ENCODE results near the gene TEDC2.

The TEDC2 gene

GRCh38 chr16:2450975-2451381, 8.9 kb upstream of the TEDC2 start:
- Histone ChIP-seq H3K36me3 (ENCODE audit: insufficient read depth) (peaks cover 18% of the 10 kb centered on the region; the same call in 1 of the 2 replicates), H3K79me2 (ENCODE audit: insufficient read depth, low read depth) (no peaks in the 10 kb centered on the region), H2AFZ (ENCODE audit: low read depth) (no peak overlapping the region), H3K4me3 (IDR thresholded peaks at IDR 0.05; ENCODE audit: insufficient read depth, low read depth, low read length) (no peak overlapping the region), H3K4me2 (no peak overlapping the region), H4K20me1 (ENCODE audit: insufficient read depth) (no peaks in the 10 kb centered on the region), H3K9ac (no peak overlapping the region), H3K27me3 (ENCODE audit: insufficient read depth, low read depth) (no peaks in the 10 kb centered on the region), H3K27ac (no peak overlapping the region), H3K4me1 (ENCODE audit: low read depth, poor library complexity, severe bottlenecking) (no peaks in the 10 kb centered on the region)
- TF ChIP-seq CTCF (conservative IDR thresholded peaks at IDR 0.05; ENCODE audit: low read depth, low read length) = no peak

- Histone ChIP-seq H3K27me3 (ENCODE audit: insufficient read depth, low read depth) (no peaks in the 10 kb centered on the region), H4K20me1 (ENCODE audit: insufficient read depth) (no peaks in the 10 kb centered on the region), H3K4me2 (no peak overlapping the region), H3K9ac (no peak overlapping the region), H2AFZ (ENCODE audit: low read depth) (no peak overlapping the region), H3K4me1 (ENCODE audit: low read depth, poor library complexity, severe bottlenecking) (no peaks in the 10 kb centered on the region), H3K4me3 (IDR thresholded peaks at IDR 0.05; ENCODE audit: insufficient read depth, low read depth, low read length) (no peak overlapping the region), H3K27ac (no peak overlapping the region), H3K36me3 (ENCODE audit: insufficient read depth) (peaks cover 12% of the 10 kb centered on the region; the same call in 1 of the 2 replicates), H3K79me2 (ENCODE audit: insufficient read depth, low read depth) (no peaks in the 10 kb centered on the region)
- TF ChIP-seq CTCF (conservative IDR thresholded peaks at IDR 0.05; ENCODE audit: low read depth, low read length) = no peak
Observed at GRCh38 chr16:2451851-2452320, 8.0 kb upstream of the TEDC2 start.

- Histone ChIP-seq H3K4me2 (no peak overlapping the region), H3K27ac (no peak overlapping the region), H3K9ac (no peak overlapping the region), H3K79me2 (ENCODE audit: insufficient read depth, low read depth) (no peaks in the 10 kb centered on the region), H3K4me1 (ENCODE audit: low read depth, poor library complexity, severe bottlenecking) (no peaks in the 10 kb centered on the region), H2AFZ (ENCODE audit: low read depth) (no peak overlapping the region), H3K27me3 (ENCODE audit: insufficient read depth, low read depth) (no peaks in the 10 kb centered on the region), H3K36me3 (ENCODE audit: insufficient read depth) (peaks cover 12% of the 10 kb centered on the region; the same call in 1 of the 2 replicates), H4K20me1 (ENCODE audit: insufficient read depth) (no peaks in the 10 kb centered on the region), H3K4me3 (IDR thresholded peaks at IDR 0.05; ENCODE audit: insufficient read depth, low read depth, low read length) (no peak overlapping the region)
- no peak for TF ChIP-seq CTCF (conservative IDR thresholded peaks at IDR 0.05; ENCODE audit: low read depth, low read length)
Observed at GRCh38 chr16:2452650-2453049, 7.3 kb upstream of the TEDC2 start.

GRCh38 chr16:2455081-2455845, 4.6 kb upstream of the TEDC2 start:
- peaks cover 12% of the 10 kb centered on the region; the same call in 1 of the 2 replicates for H3K36me3 ChIP-seq (ENCODE audit: insufficient read depth)
- TF ChIP-seq CTCF (conservative IDR thresholded peaks at IDR 0.05; ENCODE audit: low read depth, low read length) = no peak
- no peak overlapping the region for H3K27ac ChIP-seq
- no peaks in the 10 kb centered on the region for H3K79me2 ChIP-seq (ENCODE audit: insufficient read depth, low read depth)
- H3K4me1 ChIP-seq (ENCODE audit: low read depth, poor library complexity, severe bottlenecking) = peaks cover 10% of the 10 kb centered on the region
- H2AFZ ChIP-seq (ENCODE audit: low read depth) = no peak overlapping the region
- no peak overlapping the region for H3K9ac ChIP-seq
- H3K4me2 ChIP-seq = no peak overlapping the region
- H3K27me3 ChIP-seq (ENCODE audit: insufficient read depth, low read depth) = no peaks in the 10 kb centered on the region
- no peak overlapping the region for H3K4me3 ChIP-seq (IDR thresholded peaks at IDR 0.05; ENCODE audit: insufficient read depth, low read depth, low read length)
- H4K20me1 ChIP-seq (ENCODE audit: insufficient read depth) = no peaks in the 10 kb centered on the region
